Lung (tissue), 12 donors: Measurements from ENCODE around the gene EPDR1. TPM values are rescaled to one million over a fixed set of nuclear protein-coding genes. Genes with fewer than 3 reads are reported as not detected.
"Not testable (repeated sequence)": the region's sequence is repeated elsewhere in the genome, so short reads cannot be mapped to it uniquely, and the experiment has no call there.

ENCODE experiments used
- ATAC-seq: fragments of 200-7000 bp; cut with Tn5 transposase; one replicate; pipeline ENCODE4 v1.9.1; 2020; ENCODE audit warnings: moderate number of reproducible peaks; ENCODE audit not compliant: insufficient read depth, low FRiP score
- DNase-seq, 3 donors: peaks; one replicate each; pipeline ENCODE4 v3.0.0-alpha.2; 2013 to 2017
- H3K27ac ChIP-seq, 2 donors: one replicate each; pipeline ENCODE4 v1.5.1; 2013; ENCODE audit warnings: mild to moderate bottlenecking in 2 of 2, moderate library complexity in 2 of 2, control low read depth in 1 of 2, inconsistent platforms in 1 of 2, low read depth in 1 of 2, low read length in 1 of 2
- H3K27me3 ChIP-seq, 3 donors: one replicate each; pipeline ENCODE4 v1.5.1; 2013; ENCODE audit warnings: low read length in 2 of 3; ENCODE audit not compliant: control insufficient read depth in 3 of 3, insufficient read depth in 3 of 3
- H3K36me3 ChIP-seq, 4 donors: one replicate each; pipeline ENCODE4 v1.5.1; 2013; ENCODE audit warnings: low read length in 4 of 4, mild to moderate bottlenecking in 1 of 4, moderate library complexity in 1 of 4; ENCODE audit not compliant: control insufficient read depth in 4 of 4, insufficient read depth in 4 of 4
- H3K4me1 ChIP-seq, 5 donors: one replicate each; pipeline ENCODE4 v1.5.1; 2013; ENCODE audit warnings: low read length in 5 of 5, mild to moderate bottlenecking in 2 of 5, moderate library complexity in 1 of 5; ENCODE audit not compliant: control insufficient read depth in 5 of 5, insufficient read depth in 5 of 5
- H3K4me3 ChIP-seq: one replicate; pipeline ENCODE4 v1.5.1; 2013; ENCODE audit warnings: mild to moderate bottlenecking, control low read depth, moderate library complexity
- H3K9ac ChIP-seq, 2 donors: one replicate each; pipeline ENCODE4 v1.5.1; 2013; ENCODE audit warnings: low read length in 2 of 2, control low read depth in 1 of 2; ENCODE audit not compliant: insufficient read depth in 1 of 2
- H3K9me3 ChIP-seq, 4 donors: one replicate each; pipeline ENCODE4 v1.5.1; 2013; ENCODE audit warnings: low read length in 3 of 4, mild to moderate bottlenecking in 1 of 4, moderate library complexity in 1 of 4; ENCODE audit not compliant: control insufficient read depth in 4 of 4, insufficient read depth in 3 of 4
- WGBS, 2 donors: extraction: QIAGEN DNeasy Blood & Tissue Kit; methylation state at CpG; one replicate each; pipeline ENCODE4 v1.1.7; 2013; 5-methylcytosine and 5-hydroxymethylcytosine counted together
- polyA plus RNA-seq, 2 donors: library from polyadenylated mRNA; stranded (reverse); fragments of 200-250 nt; gene quantifications; one replicate each; pipeline ENCODE4 v1.2.1, GENCODE V29; 2013
- total RNA-seq, 2 donors: library from RNA; depleted of rRNA in 1 of 2; stranded (reverse); fragments of >200 nt in 1 of 2; gene quantifications; one replicate each; pipeline ENCODE4 v1.2.1, GENCODE V29; 2014 to 2021
- TF ChIP-seq, protein P1 (sequence below): IDR thresholded peaks from 2 replicates; pipeline ENCODE4 v1.5.1; 2012; ENCODE audit warnings: mild to moderate bottlenecking; ENCODE audit errors: control extremely low read depth, extremely low read depth
- donor health status: control.
- donor health status: control.
- donor health status: Bipolar disorder and iron deficiency.
- donor health status: healthy.
- donor health status: DM: yes; HTN: yes; CAD: no.

Gene EPDR1
- total and polyA plus RNA-seq, 4 donors: 22.5 to 93.2 (median 49.1) TPM

DNA sequence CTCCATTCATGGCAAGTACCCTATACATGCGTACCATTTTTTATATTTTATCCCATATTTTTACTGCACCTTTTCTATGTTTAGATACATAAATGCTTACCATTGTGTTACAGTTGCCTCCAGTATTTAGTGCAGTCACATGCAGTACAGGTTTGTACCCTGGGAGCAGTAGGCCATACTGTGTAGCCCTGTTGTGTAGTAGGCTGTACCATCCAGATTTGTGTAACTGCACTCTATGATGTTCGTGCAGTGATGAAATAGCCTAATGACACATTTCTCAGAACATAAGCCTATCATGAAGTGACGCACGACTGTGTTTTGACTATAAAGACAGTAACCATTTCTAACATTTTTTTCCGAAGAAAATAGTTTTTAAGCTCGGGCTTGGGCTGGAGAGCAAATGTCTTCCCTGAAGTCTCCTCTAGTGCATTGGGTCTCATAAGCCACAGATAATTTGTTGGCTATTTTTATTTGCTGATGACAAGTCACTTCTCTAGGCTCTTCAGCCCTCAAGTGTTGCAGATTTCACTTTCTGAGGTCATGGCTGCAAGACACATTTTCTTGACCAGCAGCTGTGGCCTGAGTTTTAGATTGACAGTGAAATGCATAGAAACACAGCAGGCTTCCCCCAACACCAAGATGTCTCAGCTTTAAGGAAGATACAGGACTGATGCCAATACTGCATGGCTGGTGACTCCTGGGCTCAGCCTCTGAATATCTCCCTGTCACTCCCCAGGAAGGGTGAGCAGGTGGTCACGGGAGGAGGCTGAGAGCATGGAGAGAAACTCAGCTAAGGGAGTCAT, 26.9 kb downstream of the EPDR1 start:
- TF ChIP-seq, protein P1, sequence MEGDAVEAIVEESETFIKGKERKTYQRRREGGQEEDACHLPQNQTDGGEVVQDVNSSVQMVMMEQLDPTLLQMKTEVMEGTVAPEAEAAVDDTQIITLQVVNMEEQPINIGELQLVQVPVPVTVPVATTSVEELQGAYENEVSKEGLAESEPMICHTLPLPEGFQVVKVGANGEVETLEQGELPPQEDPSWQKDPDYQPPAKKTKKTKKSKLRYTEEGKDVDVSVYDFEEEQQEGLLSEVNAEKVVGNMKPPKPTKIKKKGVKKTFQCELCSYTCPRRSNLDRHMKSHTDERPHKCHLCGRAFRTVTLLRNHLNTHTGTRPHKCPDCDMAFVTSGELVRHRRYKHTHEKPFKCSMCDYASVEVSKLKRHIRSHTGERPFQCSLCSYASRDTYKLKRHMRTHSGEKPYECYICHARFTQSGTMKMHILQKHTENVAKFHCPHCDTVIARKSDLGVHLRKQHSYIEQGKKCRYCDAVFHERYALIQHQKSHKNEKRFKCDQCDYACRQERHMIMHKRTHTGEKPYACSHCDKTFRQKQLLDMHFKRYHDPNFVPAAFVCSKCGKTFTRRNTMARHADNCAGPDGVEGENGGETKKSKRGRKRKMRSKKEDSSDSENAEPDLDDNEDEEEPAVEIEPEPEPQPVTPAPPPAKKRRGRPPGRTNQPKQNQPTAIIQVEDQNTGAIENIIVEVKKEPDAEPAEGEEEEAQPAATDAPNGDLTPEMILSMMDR: no peak
- peaks cover 0 to 11% (median 3%) of the 10 kb centered on the region in 5 donors for H3K4me1 ChIP-seq
- H3K27me3 ChIP-seq: no peaks in the 10 kb centered on the region
- no peak for ATAC-seq
- H3K27ac ChIP-seq: no peak overlapping the region
- no peak overlapping the region for H3K9ac ChIP-seq
- no peak for DNase-seq
- peaks cover 0 to 2% (median 0%) of the 10 kb centered on the region in 4 donors for H3K9me3 ChIP-seq
- H3K36me3 ChIP-seq: peaks cover 0 to 6% (median 0%) of the 10 kb centered on the region in 4 donors
- H3K4me3 ChIP-seq: no peak overlapping the region
- 89% methylated on average over 7 of the region's 7 CpGs for WGBS, 2 donors

DNA sequence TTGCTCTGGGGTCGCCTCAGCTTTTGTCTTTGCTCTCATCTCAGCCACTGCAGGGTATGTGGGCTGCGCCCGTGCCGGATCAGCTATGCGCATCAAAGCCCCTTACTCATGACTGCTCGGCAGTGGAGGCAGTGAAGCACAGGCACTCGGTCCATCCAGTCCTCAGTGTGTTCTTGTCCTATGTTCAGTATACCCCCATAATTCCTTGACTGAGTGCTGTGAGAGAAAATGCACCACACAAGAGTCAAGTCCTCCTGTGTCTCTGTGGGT, 27.4 kb downstream of the EPDR1 start:
- no peak overlapping the region for H3K9ac ChIP-seq
- no peaks in the 10 kb centered on the region for H3K27me3 ChIP-seq
- TF ChIP-seq, protein P1: no peak
- no peak overlapping the region for H3K27ac ChIP-seq
- 85 to 89% methylated on average over 7 of the region's 7 CpGs for WGBS, 2 donors
- peaks cover 0 to 6% (median 0%) of the 10 kb centered on the region in 4 donors for H3K36me3 ChIP-seq
- H3K4me3 ChIP-seq: no peak overlapping the region
- no peak for DNase-seq
- H3K4me1 ChIP-seq: peaks cover 0 to 10% (median 3%) of the 10 kb centered on the region in 5 donors
- peaks cover 0 to 2% (median 0%) of the 10 kb centered on the region in 4 donors for H3K9me3 ChIP-seq
- no peak for ATAC-seq

DNA sequence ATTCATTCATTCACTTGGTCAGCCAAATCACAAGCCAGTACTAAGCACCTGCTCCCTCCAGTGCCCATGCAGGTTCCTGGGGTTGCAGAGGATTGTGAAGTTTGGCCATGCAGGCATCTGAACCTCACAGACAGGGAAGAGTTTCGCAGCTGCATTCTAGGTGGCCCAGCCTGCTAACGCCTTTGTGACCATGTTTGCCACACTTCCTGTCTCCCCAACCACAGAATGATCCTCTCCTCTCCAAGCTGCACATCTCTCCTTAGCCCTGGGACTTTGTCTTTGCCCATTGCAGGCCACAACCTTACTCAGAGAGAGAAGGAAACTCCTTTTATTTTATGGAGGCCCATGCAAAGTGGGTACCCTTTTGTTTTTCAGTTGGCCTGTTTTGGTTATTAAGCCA, 31.8 kb downstream of the EPDR1 start:
- Histone ChIP-seq H3K9ac (no peak overlapping the region), H3K27me3 (no peaks in the 10 kb centered on the region), H3K27ac (no peak overlapping the region), H3K9me3 (peaks cover 0 to 2% (median 0%) of the 10 kb centered on the region in 4 donors), H3K4me3 (no peak overlapping the region), H3K4me1 (peaks cover 0 to 5% (median 1%) of the 10 kb centered on the region in 5 donors), H3K36me3 (peaks cover 0 to 6% (median 0%) of the 10 kb centered on the region in 4 donors)
- TF ChIP-seq, protein P1: no peak
- no peak for ATAC-seq
- no peak for DNase-seq
- WGBS, 2 donors: 26 to 68% methylated on average over 2 of the region's 2 CpGs

DNA sequence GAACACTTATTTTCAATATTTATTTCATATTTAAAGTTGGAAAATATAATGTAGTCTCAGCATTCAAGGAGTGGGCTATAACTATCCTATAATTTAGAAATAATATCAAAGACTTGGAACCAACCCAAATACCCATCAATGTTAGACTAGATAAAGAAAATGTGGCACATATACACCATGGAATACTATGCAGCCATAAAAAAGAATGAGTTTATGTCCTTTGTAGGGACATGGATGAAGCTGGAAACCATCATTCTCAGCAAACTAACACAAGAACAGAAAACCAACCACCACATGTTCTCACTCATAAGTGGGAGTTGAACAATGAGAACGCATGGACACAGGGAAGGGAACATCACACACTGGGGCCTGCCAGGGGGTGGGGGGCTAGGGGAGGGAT, 33.8 kb downstream of the EPDR1 start:
- not testable (repeated sequence) for H3K4me1 ChIP-seq, DNase-seq, H3K9me3 ChIP-seq, H3K36me3 ChIP-seq, H3K27me3 ChIP-seq, H3K4me3 ChIP-seq, ATAC-seq, H3K27ac ChIP-seq, H3K9ac ChIP-seq
- 91 to 94% methylated on average over 1 of the region's 1 CpG for WGBS, 2 donors
